T-helper 2 cell treated with Interferon-gamma antibody and Interleukin-4, amounts not matched to agents 100 ng/mL and 5 ng/mL, for 36 hours (primary cell): ENCODE data around the gene TMEM62. TPM values are rescaled to one million over a fixed set of nuclear protein-coding genes. Genes with fewer than 3 reads are reported as not detected.

ENCODE experiments used
- intact Hi-C: fragments of 100-400 bp; cut with micrococcal nuclease; formaldehyde crosslinking; loops from one replicate; pipeline ENCODE4 v1.15.1; 2023
- total RNA-seq: library from RNA; stranded (reverse); gene quantifications from 2 replicates; pipeline ENCODE4 v1.2.3, GENCODE V29; 2022

TMEM62 gene
- total RNA-seq, 1 donor from 2014 or later, result 15.8 TPM

- intact Hi-C loops, result loop anchor here (10.0 kb wide), 1 partner anchor 502 kb away; no protein-coding TSS in a partner anchor
These were observed 73.6 kb downstream of the TMEM62 start for GRCh38 chr15:43207024-43207423.

- intact Hi-C loops, result loop anchor here (10.0 kb wide), 1 partner anchor 504 kb away; no protein-coding TSS in a partner anchor
These were observed 74.9 kb downstream of the TMEM62 start for GRCh38 chr15:43208052-43209002.

DNA sequence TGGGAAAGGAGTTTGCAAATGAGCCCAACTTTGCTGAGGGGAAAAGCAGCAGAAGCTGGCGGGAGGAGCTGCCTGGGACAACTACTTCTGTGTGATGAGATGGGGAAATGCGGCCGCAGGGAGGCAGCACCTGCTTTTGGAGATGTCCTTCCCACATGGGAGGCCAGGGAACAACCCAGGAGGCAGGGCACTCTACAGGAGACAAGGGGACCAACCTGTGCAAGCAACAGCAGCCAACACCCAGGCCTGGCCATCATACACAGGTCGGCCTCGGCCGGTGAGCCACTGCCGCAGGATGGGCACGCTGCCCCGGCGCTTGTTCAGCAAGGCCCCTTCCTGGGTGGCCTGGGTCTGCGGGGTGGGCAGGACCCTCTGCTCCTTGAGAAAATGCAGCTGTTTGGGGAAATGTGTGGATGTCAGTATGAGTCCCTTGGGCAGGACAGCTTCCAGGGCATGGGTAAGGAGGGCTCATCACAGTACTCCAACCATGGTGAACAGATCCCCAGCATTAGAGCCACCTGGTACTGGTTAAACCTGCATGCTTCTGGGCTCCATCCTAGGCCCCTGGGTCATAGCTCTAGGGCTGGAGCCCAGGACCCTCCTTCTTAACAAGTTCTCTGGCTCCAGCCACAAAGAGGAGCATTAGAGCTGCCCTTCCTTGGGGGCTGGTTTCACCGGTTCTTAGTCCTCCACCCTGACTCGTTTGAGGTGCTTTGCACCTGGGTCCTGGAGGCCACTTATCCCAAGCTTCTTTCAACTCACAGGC is 75.9 kb downstream of the TMEM62 start:
- intact Hi-C loops, result loop anchor here (10.0 kb wide), 1 partner anchor 504 kb away; no protein-coding TSS in a partner anchor

GRCh38 chr15:43210172-43210745 is 76.9 kb downstream of the TMEM62 start:
- intact Hi-C loops, result no loop called here

DNA sequence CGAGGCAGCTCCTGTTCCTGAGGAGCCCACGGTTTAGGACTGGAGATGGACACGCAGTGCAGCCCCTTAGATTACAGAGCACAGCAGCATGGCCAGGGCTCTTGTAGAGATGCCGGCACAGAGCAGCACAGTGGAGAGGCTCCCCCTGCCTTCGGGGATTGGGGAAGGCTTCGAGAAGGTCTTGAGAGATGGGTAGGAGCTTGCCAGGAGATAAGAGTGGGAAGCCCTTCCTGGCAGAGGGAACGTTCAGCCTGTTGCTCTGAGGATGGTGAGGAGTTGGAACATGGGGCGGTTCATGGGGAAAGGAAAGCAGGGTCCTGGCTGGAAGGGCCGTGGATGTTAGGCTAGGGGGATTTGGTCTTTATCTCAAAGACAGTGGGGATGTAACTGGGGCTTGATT is 77.4 kb downstream of the TMEM62 start:
- intact Hi-C loops, result no loop called here

GRCh38 chr15:43211224-43211735 is 77.9 kb downstream of the TMEM62 start:
- intact Hi-C loops, result no loop called here

DNA sequence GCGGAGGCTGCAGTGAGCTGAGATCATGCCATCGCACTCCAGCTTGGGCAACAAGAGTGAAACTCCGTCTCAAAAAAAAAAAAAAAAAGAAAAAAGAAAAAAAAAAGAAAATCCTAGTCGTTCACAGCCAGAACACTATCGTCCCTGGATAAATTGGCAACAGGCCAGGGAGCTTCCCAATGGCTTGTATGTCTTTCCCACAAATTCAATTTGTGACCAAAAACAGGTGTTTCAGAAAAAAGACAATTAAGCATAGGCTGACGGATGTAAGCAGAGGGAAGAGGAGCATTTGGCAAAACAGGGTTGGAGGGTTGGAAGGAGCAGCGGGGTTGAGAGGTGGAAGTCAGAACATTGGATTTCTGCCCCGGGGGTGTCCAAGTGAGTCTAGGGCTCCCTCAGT is 78.9 kb downstream of the TMEM62 start:
- intact Hi-C loops, result no loop called here

DNA sequence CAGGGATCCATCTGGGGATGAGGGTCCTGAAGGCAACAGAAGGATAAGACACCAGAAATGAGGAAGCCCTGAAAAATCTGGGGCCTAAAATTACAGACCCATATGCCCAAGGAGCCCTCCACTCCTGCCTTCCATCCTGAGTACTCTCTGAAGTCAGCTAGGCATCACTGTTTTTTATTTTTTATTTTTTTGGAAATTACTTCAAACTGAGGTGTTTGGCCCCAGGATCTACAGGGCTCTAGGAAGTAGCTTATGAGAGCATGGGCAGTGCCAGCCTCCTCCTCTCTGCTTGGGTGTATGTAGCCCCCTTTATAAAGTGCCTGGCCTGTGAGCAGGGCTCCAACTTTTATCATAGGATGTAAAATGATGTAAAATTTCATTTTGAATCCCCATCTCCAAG is 79.6 kb downstream of the TMEM62 start:
- intact Hi-C loops, result no loop called here

DNA sequence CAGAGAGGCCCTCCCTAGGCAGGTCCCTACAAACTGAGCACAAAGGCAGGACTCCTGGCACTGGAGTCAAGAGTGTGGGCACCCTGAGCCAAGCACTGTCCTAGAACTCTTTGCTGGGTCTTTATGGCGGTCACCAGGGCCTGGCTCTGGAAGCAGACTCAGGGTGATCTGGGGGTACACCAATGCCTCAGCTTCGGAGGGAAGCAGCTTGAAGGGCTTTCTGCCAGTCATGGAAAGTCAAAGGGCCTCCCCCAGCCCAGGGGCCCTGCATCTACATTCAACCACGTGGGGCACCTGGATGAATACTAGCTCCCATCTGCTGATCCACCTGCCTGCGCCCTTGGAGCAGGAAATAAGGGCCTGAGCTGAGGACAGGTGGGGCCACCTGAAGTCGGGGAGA is 80.1 kb downstream of the TMEM62 start:
- intact Hi-C loops, result no loop called here

GRCh38 chr15:43214169-43214568 is 80.8 kb downstream of the TMEM62 start:
- intact Hi-C loops, result no loop called here

GRCh38 chr15:43214592-43215295 is 81.4 kb downstream of the TMEM62 start:
- intact Hi-C loops, result no loop called here

GRCh38 chr15:43215961-43216360 is 82.6 kb downstream of the TMEM62 start:
- intact Hi-C loops, result no loop called here

- intact Hi-C loops, result no loop called here
These were observed 85.7 kb downstream of the TMEM62 start for GRCh38 chr15:43218908-43219706.

DNA sequence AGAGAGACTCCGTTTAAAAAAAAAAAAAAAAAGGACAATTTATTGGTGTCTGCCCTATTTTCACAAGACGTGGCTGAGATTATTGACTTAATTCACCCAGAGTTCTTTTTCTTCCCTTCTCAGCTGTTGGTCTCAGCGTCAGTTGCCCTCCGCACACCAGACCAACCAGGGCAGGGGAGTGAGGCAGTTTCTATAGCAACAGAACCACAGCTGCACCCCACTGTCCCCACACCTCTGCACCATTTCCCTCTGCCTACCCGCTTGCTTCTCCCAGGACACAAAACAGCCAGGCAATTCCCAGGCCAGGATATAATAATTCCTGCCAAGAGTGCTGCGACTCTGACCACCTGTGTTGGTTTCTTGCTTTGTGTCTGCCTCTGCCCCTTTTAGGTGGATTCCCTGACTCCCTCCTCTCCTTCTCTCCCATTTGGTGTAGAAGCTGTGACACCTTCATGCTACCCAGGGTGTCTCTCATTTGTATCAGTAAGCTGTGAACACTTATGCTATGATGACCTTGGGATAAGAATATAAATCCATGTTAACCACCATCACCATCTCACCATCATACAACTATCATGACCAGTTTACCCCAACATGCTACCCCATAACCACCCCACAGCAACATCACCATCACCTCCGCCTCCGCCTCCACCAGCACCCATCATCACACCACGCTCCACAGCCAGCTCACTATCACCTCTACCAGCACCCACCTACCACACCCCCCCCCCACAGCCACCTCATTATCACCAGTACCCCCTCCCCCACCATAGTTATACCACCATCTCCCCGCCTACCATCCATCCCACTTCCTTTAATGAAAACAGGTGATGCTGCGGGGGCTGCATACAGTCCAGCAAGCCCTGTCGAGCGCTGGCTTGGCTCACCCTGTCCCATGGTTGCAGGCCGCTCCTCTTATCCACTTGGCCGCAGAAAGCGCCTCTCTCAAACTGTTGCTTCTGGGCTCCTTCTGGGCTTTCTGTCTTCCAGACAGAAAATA is 86.8 kb downstream of the TMEM62 start:
- intact Hi-C loops, result no loop called here

DNA sequence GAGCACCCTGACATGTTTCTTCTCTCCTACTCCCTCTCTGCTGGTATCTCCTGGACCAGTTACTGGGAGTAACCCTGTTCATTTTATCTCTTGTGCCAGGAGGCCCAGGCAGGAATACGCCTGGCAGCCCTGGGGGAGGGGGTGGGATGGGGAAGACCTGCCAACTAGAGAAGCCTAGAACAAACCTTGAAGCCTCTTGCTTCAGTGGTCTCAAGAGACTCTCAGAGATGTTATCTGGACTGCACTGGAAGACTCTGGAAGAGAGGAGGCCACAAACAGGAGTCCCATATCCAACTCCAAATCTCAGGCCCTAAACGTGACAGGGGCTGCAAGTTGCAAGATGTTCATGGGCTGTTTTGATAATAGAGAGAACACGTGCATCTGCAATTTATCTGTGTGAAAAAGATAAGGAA is 87.6 kb downstream of the TMEM62 start, which contains the start of gene EPB42:
Gene EPB42 (minus strand): TSS at position 28 of the 413 bp plus-strand sequence. CDS start 193 bp downstream, outside the sequence.
- intact Hi-C loops, result no loop called here

- intact Hi-C loops, result no loop called here
These were observed 88.0 kb downstream of the TMEM62 start for GRCh38 chr15:43221422-43221821.

DNA sequence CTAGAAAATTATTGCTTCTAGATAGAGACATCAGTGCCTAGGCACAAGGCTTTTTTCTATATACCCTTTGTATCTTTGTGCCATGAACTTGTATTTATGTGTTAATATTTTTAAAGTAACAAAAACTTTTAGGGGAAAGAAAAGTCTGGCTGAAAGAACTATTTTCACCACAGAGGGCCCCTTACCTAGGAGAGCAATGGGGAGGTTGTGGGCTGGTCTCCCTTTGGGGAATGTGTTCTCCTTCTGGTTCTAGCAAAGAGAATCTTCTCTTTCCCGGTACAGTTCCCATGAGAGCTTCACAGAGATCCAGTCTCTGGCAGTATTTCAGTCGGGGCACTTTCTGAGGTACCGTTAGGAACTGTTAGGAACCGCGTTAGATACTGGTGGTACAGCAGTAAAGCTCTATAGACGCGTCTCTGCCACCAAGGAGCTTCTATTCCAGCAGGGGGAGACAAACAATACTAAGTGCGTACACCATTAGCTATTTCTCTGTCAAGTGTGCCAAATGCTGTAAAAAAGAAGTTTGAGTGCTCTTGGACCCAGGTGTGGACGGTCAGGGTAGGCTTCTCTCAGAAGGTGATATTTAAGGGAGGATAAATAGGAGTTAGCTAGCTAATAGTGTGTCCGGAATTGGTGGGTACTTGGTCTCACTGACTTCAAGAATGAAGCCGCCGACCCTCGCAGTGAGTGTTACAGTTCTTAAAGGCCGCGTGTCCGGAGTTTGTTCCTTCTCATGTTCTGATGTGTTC is 92.0 kb downstream of the TMEM62 start:
- intact Hi-C loops, result loop anchor here (1.0 kb wide), 1 partner anchor 60 kb away; no protein-coding TSS in a partner anchor

- intact Hi-C loops, result loop anchor here (1.0 kb wide), 1 partner anchor 59 kb away; no protein-coding TSS in a partner anchor
These were observed 92.5 kb downstream of the TMEM62 start for GRCh38 chr15:43225950-43226255.
